GM18520 (cell line): Measurements from ENCODE around the gene PPP4R4.
"Not testable (repeated sequence)": the region's sequence is repeated elsewhere in the genome, so short reads cannot be mapped to it uniquely, and the experiment has no call there.

Experiments used
- ATAC-seq: cut with Tn5 transposase; IDR thresholded peaks from one replicate; pipeline ENCODE4 v1.9.1; 2021; ENCODE audit not compliant: unreplicated experiment

The PPP4R4 gene

DNA sequence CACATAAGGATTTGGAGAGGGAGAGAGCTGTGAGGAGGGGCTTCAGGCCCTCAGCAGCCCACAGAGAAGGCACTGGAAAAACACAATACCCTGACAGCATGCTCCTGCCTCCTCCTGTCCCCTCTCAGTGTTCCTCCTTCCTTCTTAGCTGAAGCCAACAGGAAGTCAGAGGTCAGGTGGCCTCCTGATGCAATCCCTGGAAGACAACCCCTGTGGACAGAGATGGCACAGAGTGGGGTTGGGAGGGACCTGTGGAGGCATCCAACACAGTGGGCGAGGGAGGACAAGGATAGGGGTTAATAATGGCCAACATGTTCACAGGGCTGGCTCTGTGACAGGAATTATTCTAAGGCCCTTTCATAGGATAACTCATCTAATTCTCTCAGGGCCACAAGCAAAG is 29.4 kb upstream of the PPP4R4 start:
- no peak for ATAC-seq

DNA sequence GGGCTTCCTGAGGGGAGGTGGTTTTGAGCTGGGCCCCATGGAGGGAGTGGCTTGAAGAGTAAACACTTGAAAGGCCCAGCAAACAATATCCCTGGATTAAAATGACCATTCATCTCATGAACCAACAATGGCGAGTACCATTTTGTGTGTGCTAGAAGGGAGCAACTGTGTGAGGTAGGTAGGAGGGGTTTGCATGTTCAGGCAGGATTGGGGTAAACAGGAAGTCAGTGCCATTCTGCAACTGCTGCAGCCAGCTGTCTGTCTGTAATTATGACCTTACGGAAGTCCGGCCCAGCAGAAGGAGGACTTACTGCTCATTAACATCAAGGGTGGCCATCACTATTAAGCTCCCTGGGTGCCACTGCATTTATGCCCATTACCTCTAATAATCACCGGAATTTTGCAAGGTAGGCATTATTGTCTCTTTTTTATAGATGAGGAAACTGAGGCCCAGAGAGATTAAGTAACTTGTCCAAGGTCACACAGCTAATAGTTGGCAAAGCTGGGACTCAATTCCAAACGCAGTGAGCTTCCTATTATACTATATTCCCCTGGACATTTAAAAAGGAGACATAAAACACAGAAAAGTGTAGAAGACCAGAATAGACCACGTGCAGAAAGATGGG is 28.1 kb upstream of the PPP4R4 start:
- ATAC-seq: no peak

GRCh38 chr14:94152676-94153075 is 21.4 kb upstream of the PPP4R4 start:
- ATAC-seq: no peak

GRCh38 chr14:94153750-94154342 is 20.3 kb upstream of the PPP4R4 start:
- ATAC-seq: no peak

- not testable (repeated sequence) for ATAC-seq
These were observed 18.0 kb upstream of the PPP4R4 start for GRCh38 chr14:94156143-94156542.

- ATAC-seq: no peak
These were observed 16.9 kb upstream of the PPP4R4 start for GRCh38 chr14:94157197-94157596.

DNA sequence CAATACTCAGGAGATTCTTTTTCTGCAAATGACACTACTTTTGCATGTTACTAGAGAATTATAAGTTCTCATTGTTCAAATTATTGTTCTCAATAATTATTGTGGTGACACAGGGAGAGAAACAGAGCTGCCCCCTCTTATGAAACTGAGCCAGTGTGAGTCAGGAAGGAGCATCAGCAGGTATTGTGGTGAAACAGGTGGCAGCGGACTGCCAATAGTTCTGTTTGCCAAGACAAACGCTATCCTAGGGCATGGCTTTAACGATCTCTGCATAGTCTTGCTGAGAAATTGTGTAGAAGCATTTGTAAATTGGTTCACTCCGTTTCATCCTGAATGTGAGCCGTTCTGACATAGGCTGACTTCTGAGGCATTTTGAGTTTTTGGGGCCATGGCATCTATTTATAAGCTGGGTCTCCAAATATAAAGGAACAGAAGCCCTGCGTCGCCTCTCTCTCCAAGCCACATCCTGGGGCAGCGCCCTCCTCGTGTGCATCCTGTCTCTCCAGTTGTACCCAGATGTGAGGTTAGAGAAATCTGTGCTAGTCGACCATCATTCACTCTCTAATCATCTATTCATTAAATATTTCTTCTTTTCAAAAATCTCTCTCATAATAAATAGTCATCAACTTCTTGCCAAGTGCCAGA is 15.8 kb upstream of the PPP4R4 start:
- ATAC-seq: no peak

DNA sequence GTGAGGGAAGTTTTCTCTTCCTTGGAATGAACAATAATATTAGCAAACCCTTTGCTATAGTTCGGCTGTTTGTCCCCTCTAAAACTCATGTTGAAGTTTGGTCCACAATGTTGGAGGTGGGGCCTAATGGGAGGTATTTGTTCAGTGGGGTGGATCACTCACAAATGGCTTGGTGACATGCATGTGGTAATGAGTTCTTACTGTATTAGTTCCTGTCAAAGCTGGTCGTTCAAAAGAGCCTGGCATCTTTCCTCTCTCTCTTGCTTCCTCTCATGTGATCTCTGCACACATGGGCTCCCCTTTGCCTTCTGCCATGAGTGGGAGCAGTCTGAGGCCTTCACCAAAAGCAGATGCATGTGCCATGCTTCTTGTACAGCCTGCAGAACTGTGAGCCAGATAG is 13.1 kb upstream of the PPP4R4 start:
- ATAC-seq: no peak

DNA sequence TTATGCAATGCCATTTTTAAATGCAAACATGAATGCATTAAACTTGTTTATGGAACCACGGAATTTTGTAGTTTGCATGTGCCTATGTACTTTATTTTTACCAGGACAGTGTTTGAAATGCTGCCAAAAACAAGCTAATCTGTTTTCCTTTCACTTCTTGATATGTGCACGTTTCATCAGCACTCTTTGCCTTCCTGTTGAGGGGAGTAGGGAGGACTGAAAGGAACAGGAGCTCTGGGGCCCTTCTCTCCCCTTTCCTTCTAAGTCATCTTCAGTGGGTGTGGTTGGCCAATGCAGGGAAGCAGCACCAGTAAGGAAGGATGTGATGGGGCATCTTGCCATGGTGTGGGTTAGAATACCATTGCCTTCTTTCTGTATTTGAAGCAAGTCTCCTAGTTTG is 12.1 kb upstream of the PPP4R4 start:
- ATAC-seq: no peak

- no peak for ATAC-seq
These were observed 11.7 kb upstream of the PPP4R4 start for GRCh38 chr14:94162466-94162865.

- ATAC-seq: no peak
These were observed 10.3 kb upstream of the PPP4R4 start for GRCh38 chr14:94163796-94164195.

DNA sequence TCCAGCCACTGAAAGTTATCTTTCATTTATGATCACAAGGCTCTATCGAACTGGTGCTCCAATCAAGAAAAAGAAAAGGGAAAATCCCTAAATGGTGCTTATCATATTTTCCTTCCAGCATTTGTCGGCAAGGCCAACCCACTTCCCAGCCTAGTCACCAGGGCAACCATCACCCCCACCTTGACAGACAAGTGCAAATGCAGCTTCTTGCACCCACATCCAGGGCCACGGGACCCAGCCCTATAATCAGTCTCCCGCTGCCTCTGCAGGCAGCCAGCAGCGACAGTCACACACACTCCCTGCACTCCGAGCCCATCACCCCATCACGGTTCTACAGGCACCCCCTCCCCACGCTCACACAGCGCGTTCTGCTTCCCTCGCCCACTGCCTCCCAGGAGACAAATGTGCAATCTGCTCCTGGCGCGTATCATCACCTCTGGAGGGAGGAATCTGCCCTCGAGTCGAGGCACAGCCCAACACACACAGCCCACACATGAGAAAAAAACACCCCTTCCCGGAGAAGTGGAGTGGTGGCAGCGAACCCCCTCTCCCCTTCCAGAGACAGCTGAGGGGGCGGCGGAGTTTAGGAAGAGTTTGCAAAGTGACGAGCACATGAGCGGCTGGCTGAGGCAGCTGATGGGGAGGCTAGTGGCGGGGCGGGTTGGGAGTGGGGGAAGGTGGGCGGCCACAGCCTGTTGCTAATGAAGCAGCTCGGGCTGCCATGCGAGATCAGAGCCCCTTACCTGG is 9.3 kb upstream of the PPP4R4 start:
- no peak for ATAC-seq

- ATAC-seq: no peak
These were observed 8.4 kb upstream of the PPP4R4 start for GRCh38 chr14:94165744-94166143.

- ATAC-seq: no peak
These were observed 4.0 kb upstream of the PPP4R4 start for GRCh38 chr14:94170136-94170535.

DNA sequence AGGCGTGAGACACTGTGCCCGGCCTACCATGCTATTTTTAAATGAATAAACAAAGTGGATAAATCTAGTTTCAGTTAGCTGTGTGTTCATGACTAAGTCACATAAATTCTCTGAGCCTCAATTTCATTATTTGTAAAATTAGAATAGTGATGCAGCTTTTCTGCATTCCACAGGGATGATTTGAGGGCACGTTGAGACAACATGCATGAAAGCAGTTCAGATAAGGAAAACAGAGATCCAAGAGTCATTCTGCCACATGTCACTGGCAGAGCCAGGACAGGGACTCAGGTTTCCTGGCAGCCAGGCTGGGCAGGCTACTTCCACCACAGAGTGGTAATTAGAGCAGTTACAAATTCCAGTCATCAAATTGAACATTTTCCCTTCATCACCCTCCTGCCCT is 2.9 kb upstream of the PPP4R4 start:
- ATAC-seq: no peak

DNA sequence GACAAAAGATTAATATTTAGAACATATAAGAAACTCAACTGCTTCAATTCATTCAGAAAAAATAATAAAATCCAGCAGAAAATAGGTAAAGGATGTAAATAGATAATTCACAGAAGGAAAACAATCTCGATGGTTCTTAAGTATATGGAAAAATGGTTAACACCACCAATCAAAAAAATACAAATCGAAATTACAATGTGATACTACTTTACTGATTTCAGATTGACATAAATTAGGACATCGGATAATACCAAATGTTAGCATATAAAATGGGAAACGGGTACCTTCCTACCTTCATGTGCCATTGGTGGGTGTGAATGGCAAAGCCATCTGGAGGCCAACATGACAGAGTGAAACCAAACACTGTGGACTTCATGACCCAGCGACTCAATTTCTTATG is 1.6 kb upstream of the PPP4R4 start:
- no peak for ATAC-seq

GRCh38 chr14:94173471-94173884 is 644 bp upstream of the PPP4R4 start:
- ATAC-seq: no peak

DNA sequence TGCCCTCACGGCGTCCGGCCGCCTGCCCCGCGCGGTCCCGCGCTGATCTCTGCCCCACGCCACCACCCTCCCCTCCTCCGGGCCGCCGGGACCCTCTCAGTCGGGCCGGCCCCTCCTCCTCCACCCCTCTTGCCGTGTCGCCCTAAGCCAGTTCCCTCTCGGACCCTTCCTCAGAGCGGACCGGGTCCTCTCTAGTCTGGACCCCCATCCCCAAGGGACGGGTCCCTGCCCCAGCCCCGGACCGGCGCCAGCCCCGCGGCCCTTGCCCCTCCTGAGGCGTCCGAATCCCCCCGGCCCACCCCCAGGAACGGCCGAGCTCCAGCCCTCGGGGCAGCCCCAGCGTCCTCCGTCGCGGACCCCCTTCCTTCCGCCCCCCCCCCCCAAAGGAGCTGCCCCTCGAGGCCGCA is 485 bp downstream of the PPP4R4 start:
- no peak for ATAC-seq

GRCh38 chr14:94175011-94175745 is 1.1 kb downstream of the PPP4R4 start:
- no peak for ATAC-seq

DNA sequence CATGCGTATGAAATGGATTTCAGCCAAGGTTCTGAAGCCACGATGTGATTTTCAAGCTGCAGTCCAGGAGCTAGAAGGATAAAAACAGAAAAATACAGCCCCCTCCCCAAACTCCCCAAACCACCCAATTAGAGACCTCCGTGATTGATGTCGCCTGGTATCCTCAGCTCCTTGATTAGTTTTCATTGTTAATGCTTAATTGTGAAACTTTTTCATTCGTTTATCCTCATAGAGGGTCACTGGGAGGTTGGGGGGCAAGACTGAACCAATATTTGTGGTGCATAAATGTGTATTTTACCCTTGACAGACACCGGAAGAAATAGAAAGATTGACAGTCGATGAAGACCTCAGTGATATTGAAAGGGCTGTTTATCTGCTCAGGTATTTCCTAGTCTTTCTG is 1.6 kb downstream of the PPP4R4 start:
- no peak for ATAC-seq

- no peak for ATAC-seq
These were observed 2.7 kb downstream of the PPP4R4 start for GRCh38 chr14:94176808-94177207.
